ENCODE measurements around the gene EEIG2. TPM values are rescaled to one million over a fixed set of nuclear protein-coding genes. Genes with fewer than 3 reads are reported as not detected.

Gene EEIG2
- total RNA-seq, 1 donor from 2014 or later: 6.1 TPM

DNA sequence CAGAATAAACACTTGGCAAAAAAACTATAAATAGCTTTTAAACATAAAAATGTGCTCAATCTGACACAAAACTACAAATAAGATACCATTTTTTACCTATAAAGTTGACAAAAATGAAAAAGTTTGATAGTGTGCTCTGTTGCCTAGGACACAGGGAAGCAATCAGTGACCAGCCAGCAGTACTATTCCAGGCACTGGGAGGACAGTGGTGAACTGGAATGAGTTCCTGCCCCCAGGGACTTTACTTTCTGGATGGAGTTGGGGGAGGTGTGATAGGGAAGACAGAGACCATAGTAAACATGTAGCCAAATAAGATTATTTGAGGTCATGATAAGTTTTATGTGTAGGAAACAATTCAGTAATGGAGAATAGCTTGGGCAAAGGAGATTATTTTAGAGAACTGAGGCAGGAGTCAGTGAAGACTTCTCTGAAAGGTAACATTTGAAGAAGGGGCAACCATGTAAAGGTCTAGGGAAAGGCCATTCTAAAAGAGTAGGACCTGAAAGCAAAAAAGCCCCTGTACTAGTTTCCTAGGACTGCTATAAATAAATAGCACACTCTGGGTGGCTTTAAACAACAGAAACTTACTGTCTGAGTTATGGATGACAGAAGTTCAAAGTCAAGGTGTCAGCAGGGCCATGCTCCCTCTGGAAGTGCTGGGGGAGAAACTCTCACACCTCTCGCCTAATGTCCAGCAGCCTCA, 42.0 kb downstream of the EEIG2 start:
- TF ChIP-seq, protein P1, sequence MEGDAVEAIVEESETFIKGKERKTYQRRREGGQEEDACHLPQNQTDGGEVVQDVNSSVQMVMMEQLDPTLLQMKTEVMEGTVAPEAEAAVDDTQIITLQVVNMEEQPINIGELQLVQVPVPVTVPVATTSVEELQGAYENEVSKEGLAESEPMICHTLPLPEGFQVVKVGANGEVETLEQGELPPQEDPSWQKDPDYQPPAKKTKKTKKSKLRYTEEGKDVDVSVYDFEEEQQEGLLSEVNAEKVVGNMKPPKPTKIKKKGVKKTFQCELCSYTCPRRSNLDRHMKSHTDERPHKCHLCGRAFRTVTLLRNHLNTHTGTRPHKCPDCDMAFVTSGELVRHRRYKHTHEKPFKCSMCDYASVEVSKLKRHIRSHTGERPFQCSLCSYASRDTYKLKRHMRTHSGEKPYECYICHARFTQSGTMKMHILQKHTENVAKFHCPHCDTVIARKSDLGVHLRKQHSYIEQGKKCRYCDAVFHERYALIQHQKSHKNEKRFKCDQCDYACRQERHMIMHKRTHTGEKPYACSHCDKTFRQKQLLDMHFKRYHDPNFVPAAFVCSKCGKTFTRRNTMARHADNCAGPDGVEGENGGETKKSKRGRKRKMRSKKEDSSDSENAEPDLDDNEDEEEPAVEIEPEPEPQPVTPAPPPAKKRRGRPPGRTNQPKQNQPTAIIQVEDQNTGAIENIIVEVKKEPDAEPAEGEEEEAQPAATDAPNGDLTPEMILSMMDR (conservative IDR thresholded peaks at IDR 0.05; ENCODE audit: low read depth, low read length): no peak
- DNase-seq (ENCODE audit: low read depth): no peak
- no peak overlapping the region for H3K4me3 ChIP-seq (ENCODE audit: low read depth, low read length)

DNA sequence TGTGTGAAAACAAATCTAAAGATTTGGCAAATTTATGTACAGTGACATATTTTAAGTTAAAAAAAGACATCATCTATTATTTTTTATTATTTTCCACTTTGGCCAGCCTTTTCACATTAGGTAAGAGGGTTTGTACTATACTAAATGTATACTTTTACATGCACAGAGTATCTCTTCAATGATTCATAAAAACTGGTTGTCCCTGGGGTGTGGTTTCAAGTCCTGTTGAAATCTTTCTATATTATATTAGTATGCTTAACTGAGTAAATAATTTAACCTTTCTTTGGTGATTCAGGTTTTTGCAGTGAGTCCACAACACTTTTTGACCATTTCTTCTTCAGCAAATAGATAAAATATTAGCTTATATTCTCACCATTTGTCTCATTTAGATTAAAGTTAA, 45.7 kb downstream of the EEIG2 start:
- no peak overlapping the region for H3K4me3 ChIP-seq (ENCODE audit: low read depth, low read length)
- no peak for DNase-seq (ENCODE audit: low read depth)
- TF ChIP-seq, protein P1 (conservative IDR thresholded peaks at IDR 0.05; ENCODE audit: low read depth, low read length): no peak

DNA sequence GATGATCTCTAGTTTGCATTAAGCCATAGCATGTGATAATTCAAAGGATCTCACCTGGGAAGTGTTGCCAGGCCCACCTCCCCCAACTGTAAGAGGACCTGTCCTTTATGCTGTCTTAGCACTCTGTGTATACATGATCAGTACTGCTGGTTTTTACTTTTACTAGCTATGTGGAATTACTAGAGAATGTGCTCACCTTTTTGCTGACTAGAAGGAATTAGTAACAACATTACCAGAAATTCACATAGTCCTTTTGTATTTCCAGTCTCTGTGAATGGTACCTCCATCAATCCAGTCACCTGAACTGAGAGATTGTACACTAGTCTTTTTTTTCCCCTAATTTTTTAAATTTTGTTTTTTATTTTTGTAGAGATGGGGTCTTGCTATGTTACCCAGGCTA, 46.6 kb downstream of the EEIG2 start:
- no peak for DNase-seq (ENCODE audit: low read depth)
- TF ChIP-seq, protein P1 (conservative IDR thresholded peaks at IDR 0.05; ENCODE audit: low read depth, low read length): no peak
- H3K4me3 ChIP-seq (ENCODE audit: low read depth, low read length): no peak overlapping the region

DNA sequence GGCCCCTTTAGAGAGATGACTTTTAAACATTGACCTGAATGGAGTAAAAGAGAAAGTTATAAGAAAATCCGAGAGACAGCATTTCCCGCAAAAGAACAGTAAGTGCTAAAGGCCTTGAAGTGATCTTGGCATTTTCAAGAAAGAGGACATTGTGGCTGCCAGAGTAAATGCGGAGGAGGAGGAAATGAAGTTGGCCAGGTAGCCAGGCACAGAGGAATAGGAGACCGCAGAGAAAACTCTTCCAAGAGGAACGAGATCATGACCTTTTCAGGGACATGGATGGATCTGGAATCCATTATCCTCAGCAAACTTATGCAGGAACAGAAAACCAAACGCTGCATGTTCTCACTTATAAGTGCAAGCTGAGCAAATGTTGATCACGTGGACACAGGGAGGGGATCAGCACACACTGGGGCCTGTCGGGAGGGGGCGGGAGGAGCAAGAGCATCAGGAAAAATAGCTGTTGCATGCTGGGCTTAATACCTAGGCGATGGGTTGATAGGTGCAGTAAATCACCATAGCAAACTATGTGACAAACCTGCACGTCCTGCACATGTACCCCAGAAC, 49.7 kb downstream of the EEIG2 start:
- DNase-seq (ENCODE audit: low read depth): no peak
- H3K4me3 ChIP-seq (ENCODE audit: low read depth, low read length): no peak overlapping the region
- TF ChIP-seq, protein P1 (conservative IDR thresholded peaks at IDR 0.05; ENCODE audit: low read depth, low read length): no peak

Other genes starting within 250 kb of the EEIG2 start
- not detected in 2 replicates for gene NBPF6, start 109.8 kb upstream of the EEIG2 start, total RNA-seq
- 2.8 and 7.7 TPM in 2 replicates for gene HENMT1, start 101.0 kb downstream of the EEIG2 start, total RNA-seq
- 11.2 and 13.7 TPM in 2 replicates for gene PRPF38B, start 132.2 kb downstream of the EEIG2 start, total RNA-seq
- not detected in 2 replicates for gene FNDC7, start 152.8 kb downstream of the EEIG2 start, total RNA-seq
- 24.3 and 36.7 TPM in 2 replicates for gene STXBP3, start 186.6 kb downstream of the EEIG2 start, total RNA-seq